Effector memory CD8-positive, alpha-beta T cell (primary cell): ENCODE measurements around the gene VPS51.

Experiments used
- ATAC-seq: fragments of 150-1000 bp; cut with Tn5 transposase; replicated peaks from 2 replicates; pipeline ENCODE4 v1.10.0; 2021; ENCODE audit warnings: mild to moderate bottlenecking, moderate library complexity
- DNase-seq, 3 experiments: peaks; one replicate each; pipeline ENCODE4 v3.0.0; 2021
- H3K27ac Mint-ChIP-seq, 2 donors: one replicate each; pipeline ENCODE4 v1.8.0; 2022; ENCODE audit warnings: mild to moderate bottlenecking in 2 of 2, mixed read lengths in 2 of 2, moderate library complexity in 2 of 2
- H3K27me3 Mint-ChIP-seq, 2 donors: one replicate each; pipeline ENCODE4 v1.8.0; 2022; ENCODE audit warnings: mixed read lengths in 2 of 2
- H3K36me3 Mint-ChIP-seq: one replicate; pipeline ENCODE4 v1.8.0; 2022; ENCODE audit warnings: mild to moderate bottlenecking, moderate library complexity, mixed read lengths; ENCODE audit not compliant: insufficient read depth
- H3K4me1 Mint-ChIP-seq, 2 donors: one replicate each; pipeline ENCODE4 v1.8.0; 2022; ENCODE audit warnings: low read depth in 2 of 2, mixed read lengths in 2 of 2
- H3K4me3 Mint-ChIP-seq, 2 donors: one replicate each; pipeline ENCODE4 v1.8.0; 2022; ENCODE audit warnings: mild to moderate bottlenecking in 2 of 2, mixed read lengths in 2 of 2, moderate library complexity in 2 of 2
- H3K9me3 Mint-ChIP-seq, 2 donors: one replicate each; pipeline ENCODE4 v1.8.0; 2022; ENCODE audit warnings: mixed read lengths in 2 of 2

The VPS51 gene

DNA sequence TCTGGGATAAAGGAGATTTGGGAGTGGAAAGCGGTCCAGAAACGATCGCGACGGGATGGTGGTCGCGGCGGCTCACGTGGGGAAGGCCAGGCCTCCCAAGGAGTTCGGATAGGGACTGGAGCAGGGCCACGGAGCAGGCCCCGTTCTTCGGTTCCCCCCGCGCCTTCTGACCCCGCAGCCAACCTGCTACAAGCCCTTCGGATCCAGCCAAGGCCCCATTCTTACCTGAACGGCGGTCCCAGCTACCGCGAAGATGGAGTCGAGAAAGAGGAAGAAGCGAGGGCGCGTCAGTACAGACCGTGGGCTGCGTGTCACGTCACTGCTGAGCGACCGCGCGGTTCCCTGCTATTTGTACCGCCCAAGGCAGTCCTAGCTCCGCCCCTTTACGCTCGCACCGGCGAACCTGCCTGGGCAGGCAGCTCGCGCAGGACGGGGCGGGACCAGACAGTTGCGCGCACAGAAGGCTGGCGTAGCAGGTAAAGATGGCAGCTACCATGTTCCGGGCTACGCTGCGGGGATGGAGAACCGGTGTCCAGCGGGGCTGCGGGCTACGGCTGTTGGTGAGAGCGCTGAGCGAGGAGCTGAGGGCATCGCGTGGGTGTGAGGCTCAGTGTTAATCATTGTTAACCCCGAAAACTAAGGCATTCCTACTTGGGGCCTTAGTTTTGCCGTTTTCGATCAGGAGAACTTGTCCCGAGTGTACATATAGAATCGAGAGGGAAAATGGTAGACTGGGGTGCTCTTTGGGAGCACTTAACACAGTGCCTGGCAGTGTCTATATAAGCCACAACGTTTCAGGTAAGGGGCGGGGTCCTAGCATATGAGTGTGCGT is 26.1 kb downstream of the VPS51 start, which contains the start of the genes FAU and MRPL49:
FAU (minus strand) TSS at position 270 of the 832 bp plus-strand sequence. CDS start 321 bp downstream, outside the sequence.
MRPL49 (plus strand) TSS at position 457 of the 832 bp plus-strand sequence; CDS start at position 483, 26 bp downstream.
- Mint-ChIP-seq H3K36me3 (peaks cover 80% of the 10 kb centered on the region), H3K27me3 (no peaks in the 10 kb centered on the region), H3K4me3 (peak within 1 kb of the TSS; percentile 98 to 99), H3K4me1 (peaks cover 28 to 32% of the 10 kb centered on the region in 2 donors), H3K9me3 (no peaks in the 10 kb centered on the region), H3K27ac (peak within 1 kb of the TSS; percentile 99 to 100)
- peak; percentile 98 for DNase-seq
- ATAC-seq, result peak; percentile 76

- Mint-ChIP-seq H3K27ac (no peak overlapping the region), H3K36me3 (peaks cover 80% of the 10 kb centered on the region), H3K4me3 (no peak overlapping the region), H3K4me1 (peaks cover 21 to 25% of the 10 kb centered on the region in 2 donors), H3K27me3 (no peaks in the 10 kb centered on the region), H3K9me3 (no peaks in the 10 kb centered on the region)
- ATAC-seq (no peak), DNase-seq (no peak)
These were observed 28.6 kb downstream of the VPS51 start for GRCh38 chr11:65124480-65125196.

- no peak for ATAC-seq
These were observed 29.4 kb downstream of the VPS51 start for GRCh38 chr11:65125197-65126056.

DNA sequence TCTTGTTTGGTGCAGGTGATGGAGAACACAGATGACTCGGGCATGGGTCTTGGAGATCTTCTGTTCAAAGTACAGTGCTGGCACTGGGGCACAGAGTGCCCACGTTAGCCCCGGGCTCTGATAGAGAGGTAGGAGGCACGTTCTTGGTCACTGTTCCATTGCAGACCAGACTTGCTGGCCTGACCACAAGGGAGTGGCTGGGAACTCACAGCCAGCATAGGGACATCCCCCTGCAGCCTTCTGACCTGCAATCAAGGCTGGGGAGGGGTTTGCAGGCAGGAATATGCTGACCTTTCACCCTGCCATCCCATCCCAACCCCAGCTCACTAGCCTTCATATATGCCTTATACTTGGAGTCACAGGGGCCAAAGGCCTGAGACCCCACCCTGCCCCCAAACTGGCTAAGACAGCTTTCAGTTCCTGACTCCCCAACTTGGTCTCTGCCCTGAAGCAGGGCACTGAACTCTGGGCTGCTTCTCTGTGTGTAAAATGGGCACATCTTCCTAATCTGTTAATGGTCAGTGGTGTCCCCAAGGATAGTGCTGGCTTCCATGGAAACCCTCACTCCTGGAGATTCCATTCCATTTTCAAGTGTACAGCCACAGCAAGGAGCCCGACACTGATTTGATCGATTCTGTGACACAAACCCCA is 30.7 kb downstream of the VPS51 start:
- H3K27me3 Mint-ChIP-seq, result no peaks in the 10 kb centered on the region
- H3K4me3 Mint-ChIP-seq, result no peak overlapping the region
- DNase-seq (no peak), ATAC-seq (no peak)
- no peaks in the 10 kb centered on the region for H3K9me3 Mint-ChIP-seq
- peak overlapping the region in 1 of 2 donors; percentile 23 for H3K27ac Mint-ChIP-seq
- peaks cover 17 to 19% of the 10 kb centered on the region in 2 donors for H3K4me1 Mint-ChIP-seq
- H3K36me3 Mint-ChIP-seq, result peaks cover 79% of the 10 kb centered on the region

More at GRCh38 chr11:65125197-65126056, 29.4 kb downstream of the VPS51 start:
- no peaks in the 10 kb centered on the region for H3K9me3 Mint-ChIP-seq
- no peaks in the 10 kb centered on the region for H3K27me3 Mint-ChIP-seq
- no peak overlapping the region for H3K4me3 Mint-ChIP-seq
- peaks cover 79% of the 10 kb centered on the region for H3K36me3 Mint-ChIP-seq
- H3K4me1 Mint-ChIP-seq, result peaks cover 22 to 25% of the 10 kb centered on the region in 2 donors
- no peak for DNase-seq
- H3K27ac Mint-ChIP-seq, result no peak overlapping the region

DNA sequence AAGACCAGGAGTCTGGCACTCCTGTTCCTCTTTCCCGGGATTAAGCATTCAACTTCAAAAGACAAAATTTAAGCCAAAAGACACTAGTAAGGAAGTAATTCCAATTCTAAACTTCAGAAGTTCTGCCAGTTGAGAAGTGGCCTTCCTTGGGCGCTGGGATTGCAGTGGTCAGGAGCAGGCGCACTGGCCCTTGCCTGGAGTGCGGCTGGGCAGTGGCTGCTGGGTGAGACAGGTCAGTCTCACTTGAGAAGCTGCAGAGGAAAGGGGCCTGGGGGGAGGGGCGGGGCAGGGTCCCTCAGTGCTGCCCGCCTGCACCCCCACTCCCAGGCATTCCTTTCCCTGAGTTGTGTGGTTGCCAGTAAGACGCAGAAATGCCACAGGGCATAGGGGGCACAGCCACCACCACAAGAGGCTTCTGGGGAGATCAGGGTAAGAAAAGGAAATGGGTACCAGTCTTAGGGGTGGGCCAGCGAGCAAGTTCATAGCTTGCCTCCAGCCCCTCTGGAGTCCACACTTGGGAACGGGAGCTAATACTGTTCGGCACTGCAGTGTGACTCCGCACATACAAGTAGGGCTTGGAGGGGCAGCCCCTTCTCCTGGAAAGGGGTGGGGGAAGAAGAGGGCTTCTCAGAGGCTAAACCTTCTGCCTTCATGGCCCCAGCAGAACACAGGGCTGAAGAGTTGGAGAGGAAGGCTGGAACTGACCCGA is 31.6 kb downstream of the VPS51 start:
- H3K9me3 Mint-ChIP-seq, result no peaks in the 10 kb centered on the region
- DNase-seq, result no peak
- H3K27ac Mint-ChIP-seq, result peak overlapping the region in 1 of 2 donors; percentile 55
- H3K4me1 Mint-ChIP-seq, result peaks cover 17 to 20% of the 10 kb centered on the region in 2 donors
- no peak overlapping the region for H3K4me3 Mint-ChIP-seq
- H3K27me3 Mint-ChIP-seq, result no peaks in the 10 kb centered on the region
- no peak for ATAC-seq
- peaks cover 75% of the 10 kb centered on the region for H3K36me3 Mint-ChIP-seq

GRCh38 chr11:65128182-65129145 is 32.5 kb downstream of the VPS51 start:
- Mint-ChIP-seq H3K36me3 (peaks cover 75% of the 10 kb centered on the region), H3K4me1 (peaks cover 22 to 24% of the 10 kb centered on the region in 2 donors), H3K9me3 (no peaks in the 10 kb centered on the region), H3K27ac (peak overlapping the region in 1 of 2 donors; percentile 55), H3K27me3 (no peaks in the 10 kb centered on the region), H3K4me3 (no peak overlapping the region)
- no peak for ATAC-seq
- no peak for DNase-seq

GRCh38 chr11:65129649-65130441 is 33.8 kb downstream of the VPS51 start:
- H3K4me3 Mint-ChIP-seq, result no peak overlapping the region
- H3K27ac Mint-ChIP-seq, result no peak overlapping the region
- H3K4me1 Mint-ChIP-seq, result peaks cover 23 to 28% of the 10 kb centered on the region in 2 donors
- H3K36me3 Mint-ChIP-seq, result peaks cover 83% of the 10 kb centered on the region
- ATAC-seq (no peak), DNase-seq (no peak)
- H3K9me3 Mint-ChIP-seq, result no peaks in the 10 kb centered on the region
- no peaks in the 10 kb centered on the region for H3K27me3 Mint-ChIP-seq

DNA sequence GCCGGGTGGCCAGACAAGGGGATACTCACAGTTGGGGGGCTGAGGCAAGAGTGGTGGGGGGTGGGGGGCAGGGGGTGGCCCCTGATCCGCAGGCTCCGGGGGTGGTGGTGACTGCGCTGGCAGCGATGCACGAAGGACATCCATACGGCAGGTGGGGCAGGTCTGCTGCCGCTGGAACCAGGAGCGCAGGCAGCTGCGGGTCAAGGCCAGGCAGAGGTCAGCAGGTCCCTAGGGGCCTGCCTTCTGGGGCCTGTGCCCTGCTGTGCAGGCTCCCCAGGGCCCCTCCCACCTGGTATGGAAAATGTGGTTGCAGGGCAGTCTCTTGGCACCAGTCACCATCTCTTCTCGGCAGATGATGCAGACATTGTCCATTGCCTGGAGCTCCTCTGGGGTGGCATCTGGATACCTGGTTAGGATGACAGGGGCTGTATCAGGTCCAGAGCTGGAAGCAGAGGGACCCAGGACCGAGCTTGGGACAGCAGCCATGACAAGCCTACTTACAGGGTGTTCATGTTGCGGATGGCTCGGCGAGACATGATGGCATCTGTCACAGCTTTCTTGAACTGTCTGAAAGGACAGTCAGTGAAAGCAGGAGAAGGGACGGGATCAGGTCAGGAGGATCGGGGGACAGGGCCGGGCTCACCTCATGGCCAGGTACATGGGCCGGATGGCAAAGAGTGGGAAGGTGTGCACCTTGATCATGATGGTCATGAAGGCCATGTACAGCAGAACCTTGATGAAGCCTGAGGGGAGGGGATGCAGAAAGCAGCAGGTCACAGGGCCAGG is 34.8 kb downstream of the VPS51 start:
- H3K27me3 Mint-ChIP-seq, result no peaks in the 10 kb centered on the region
- ATAC-seq (no peak), DNase-seq (no peak)
- peak overlapping the region in 1 of 2 donors; percentile 50 for H3K4me3 Mint-ChIP-seq
- peaks cover 88% of the 10 kb centered on the region for H3K36me3 Mint-ChIP-seq
- H3K27ac Mint-ChIP-seq, result peak overlapping the region in 1 of 2 donors; percentile 62
- peaks cover 24 to 33% of the 10 kb centered on the region in 2 donors for H3K4me1 Mint-ChIP-seq
- H3K9me3 Mint-ChIP-seq, result no peaks in the 10 kb centered on the region

- peaks cover 30 to 38% of the 10 kb centered on the region in 2 donors for H3K4me1 Mint-ChIP-seq
- peaks cover 88% of the 10 kb centered on the region for H3K36me3 Mint-ChIP-seq
- DNase-seq (no peak), ATAC-seq (no peak)
- peak overlapping the region in 1 of 2 donors; percentile 62 for H3K27ac Mint-ChIP-seq
- H3K4me3 Mint-ChIP-seq, result peak overlapping the region in 1 of 2 donors; percentile 50
- no peaks in the 10 kb centered on the region for H3K9me3 Mint-ChIP-seq
- H3K27me3 Mint-ChIP-seq, result no peaks in the 10 kb centered on the region
These were observed 35.4 kb downstream of the VPS51 start for GRCh38 chr11:65131417-65131776.

DNA sequence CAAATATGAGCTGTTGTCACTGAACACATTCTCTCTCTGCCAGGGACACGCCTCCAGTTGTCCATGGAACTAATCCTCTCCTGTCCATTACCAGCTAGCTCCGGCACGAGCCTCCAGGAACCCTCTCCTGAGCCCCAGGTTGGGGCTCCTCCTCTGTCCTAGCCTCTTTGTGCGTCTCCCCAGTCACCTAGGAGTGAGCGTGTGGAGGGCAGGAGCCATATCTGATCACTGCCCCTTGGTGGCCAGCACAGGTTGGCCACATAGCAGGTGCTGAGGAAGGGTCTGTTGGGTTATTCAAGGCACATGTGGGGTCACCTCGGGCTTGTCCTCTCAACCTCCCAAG is 35.9 kb downstream of the VPS51 start:
- H3K27ac Mint-ChIP-seq, result peak overlapping the region in 1 of 2 donors; percentile 55
- H3K4me3 Mint-ChIP-seq, result peak overlapping the region in 1 of 2 donors; percentile 98
- ATAC-seq, result no peak
- H3K4me1 Mint-ChIP-seq, result peaks cover 32 to 38% of the 10 kb centered on the region in 2 donors
- H3K9me3 Mint-ChIP-seq, result no peaks in the 10 kb centered on the region
- no peak for DNase-seq
- no peaks in the 10 kb centered on the region for H3K27me3 Mint-ChIP-seq
- H3K36me3 Mint-ChIP-seq, result peaks cover 85% of the 10 kb centered on the region
